DND-41 (cell line): ENCODE measurements around the gene DEFB132.

Experiments
- ATAC-seq: fragments of 200-7000 bp; cut with Tn5 transposase; 3 replicates; pipeline ENCODE4 v1.9.1; 2021; ENCODE audit warnings: low read depth; ENCODE audit not compliant: insufficient read depth
- DNase-seq: peaks from one replicate; pipeline ENCODE4 v3.0.0-alpha.2; 2020
- H2AFZ ChIP-seq: 2 replicates; pipeline ENCODE4 v1.6.0; 2012; ENCODE audit warnings: low read depth, low read length
- H3K27ac ChIP-seq: 2 replicates; pipeline ENCODE4 v1.5.1; 2012; ENCODE audit warnings: low read length, inconsistent platforms
- H3K27me3 ChIP-seq: fragments of 200-600 bp; sonication (generic); 2 replicates; pipeline ENCODE4 v1.6.0; 2012; ENCODE audit warnings: low read length, mild to moderate bottlenecking, inconsistent platforms; ENCODE audit not compliant: insufficient read depth, poor library complexity
- H3K36me3 ChIP-seq: 2 replicates; pipeline ENCODE4 v1.5.1; 2012; ENCODE audit warnings: low read length, inconsistent platforms; ENCODE audit not compliant: insufficient read depth
- H3K4me1 ChIP-seq: 2 replicates; pipeline ENCODE4 v1.5.1; 2012; ENCODE audit warnings: mild to moderate bottlenecking, low read length; ENCODE audit not compliant: insufficient read depth
- H3K4me2 ChIP-seq: 2 replicates; pipeline ENCODE4 v1.6.0; 2012; ENCODE audit warnings: mild to moderate bottlenecking, moderate library complexity, low read length, inconsistent platforms; ENCODE audit not compliant: insufficient read depth
- H3K4me3 ChIP-seq, 2 experiments: fragments of 200-600 bp in 1 of 2; shearing (Covaris generic) in 1 of 2; 2 replicates each; pipeline ENCODE4 v1.5.1; 2012 to 2016; ENCODE audit warnings: inconsistent platforms in 2 of 2, low read length in 2 of 2, mild to moderate bottlenecking in 2 of 2, low read depth in 1 of 2, moderate library complexity in 1 of 2
- H3K79me2 ChIP-seq: 2 replicates; pipeline ENCODE4 v1.6.0; 2012; ENCODE audit warnings: low read length, inconsistent platforms; ENCODE audit not compliant: insufficient read depth
- H3K9ac ChIP-seq: 2 replicates; pipeline ENCODE4 v1.6.0; 2012; ENCODE audit warnings: low read depth, mild to moderate bottlenecking, inconsistent platforms, low read length, moderate library complexity
- H3K9me3 ChIP-seq: 2 replicates; pipeline ENCODE4 v1.5.1; 2012; ENCODE audit warnings: low read length, moderate library complexity, mild to moderate bottlenecking, inconsistent platforms; ENCODE audit not compliant: insufficient read depth, severe bottlenecking
- H4K20me1 ChIP-seq: 2 replicates; pipeline ENCODE4 v1.6.0; 2012; ENCODE audit warnings: low read length; ENCODE audit not compliant: insufficient read depth
- CTCF ChIP-seq: IDR thresholded peaks from 2 replicates; pipeline ENCODE4 v1.5.1; 2012; ENCODE audit warnings: borderline replicate concordance, low read length, moderate library complexity, mild to moderate bottlenecking; ENCODE audit not compliant: poor library complexity, severe bottlenecking; ENCODE audit errors: extremely low read depth
- EZH2 ChIP-seq: IDR thresholded peaks from 3 replicates; pipeline ENCODE4 v1.6.1; 2012; ENCODE audit warnings: borderline replicate concordance, low read depth, mild to moderate bottlenecking, moderate library complexity, low read length, inconsistent platforms; ENCODE audit not compliant: severe bottlenecking

DEFB132 gene

GRCh38 chr20:301886-302848 lies 44.6 kb downstream of the DEFB132 start:
- Histone ChIP-seq H3K9ac (no peak overlapping the region), H3K36me3 (peaks cover 33% of the 10 kb centered on the region), H3K79me2 (peaks cover 36% of the 10 kb centered on the region), H4K20me1 (peaks cover 38% of the 10 kb centered on the region), H3K4me2 (no peak overlapping the region), H3K4me1 (peaks cover 29% of the 10 kb centered on the region), H3K9me3 (no peaks in the 10 kb centered on the region), H2AFZ (no peak overlapping the region), H3K27me3 (no peaks in the 10 kb centered on the region), H3K27ac (no peak overlapping the region), H3K4me3 (no peak overlapping the region)
- ATAC-seq: no peak
- TF ChIP-seq EZH2 (no peak), CTCF (no peak)
- DNase-seq: no peak

- H3K4me3 ChIP-seq: no peak overlapping the region
- ATAC-seq (no peak), DNase-seq (no peak)
- H3K27me3 ChIP-seq: no peaks in the 10 kb centered on the region
- no peaks in the 10 kb centered on the region for H3K9me3 ChIP-seq
- H4K20me1 ChIP-seq: peaks cover 10% of the 10 kb centered on the region
- H3K79me2 ChIP-seq: peaks cover 3% of the 10 kb centered on the region; the same call in 1 of the 2 replicates
- TF ChIP-seq CTCF: no peak
- TF ChIP-seq EZH2: no peak
- H3K4me2 ChIP-seq: no peak overlapping the region
- H3K27ac ChIP-seq: no peak overlapping the region
- no peak overlapping the region for H3K9ac ChIP-seq
- H2AFZ ChIP-seq: no peak overlapping the region
- H3K36me3 ChIP-seq: peaks cover 5% of the 10 kb centered on the region; the same call in 1 of the 2 replicates
- H3K4me1 ChIP-seq: peaks cover 5% of the 10 kb centered on the region; the same call in 1 of the 2 replicates
Measured at GRCh38 chr20:305745-306144, 48.2 kb downstream of the DEFB132 start.

- H3K79me2 ChIP-seq: no peaks in the 10 kb centered on the region
- H3K4me2 ChIP-seq: no peak overlapping the region
- no peak overlapping the region for H3K4me3 ChIP-seq
- H2AFZ ChIP-seq: no peak overlapping the region
- H3K27ac ChIP-seq: no peak overlapping the region
- ATAC-seq: no peak
- no peaks in the 10 kb centered on the region for H3K9me3 ChIP-seq
- H3K36me3 ChIP-seq: no peaks in the 10 kb centered on the region
- H3K9ac ChIP-seq: no peak overlapping the region
- no peaks in the 10 kb centered on the region for H4K20me1 ChIP-seq
- no peak for TF ChIP-seq CTCF
- TF ChIP-seq EZH2: no peak
- H3K27me3 ChIP-seq: no peaks in the 10 kb centered on the region
- H3K4me1 ChIP-seq: no peaks in the 10 kb centered on the region
- no peak for DNase-seq
Measured at GRCh38 chr20:308427-309038, 51.0 kb downstream of the DEFB132 start.
